HCT116 (cell line): Measurements from ENCODE around the gene PFDN4. TPM values are rescaled to one million over a fixed set of nuclear protein-coding genes. Genes with fewer than 3 reads are reported as not detected.

ENCODE experiments used
- ATAC-seq: fragments of 200-7000 bp; cut with Tn5 transposase; 2 replicates; pipeline ENCODE4 v1.9.1; 2020; ENCODE audit warnings: mild to moderate bottlenecking, moderate library complexity
- BruUV-seq: library from RNA; stranded (reverse); fragments of 400-500 nt; replicated peaks from 2 replicates; lab custom pipeline; 2021; lab: Mats Ljungman, UMichigan
- CTCF ChIA-PET: fragments of 300-600 bp; sonication (Branson Sonifier 250); formaldehyde crosslinking; loops from one replicate; lab custom pipeline; 2021; ENCODE audit warnings: antibody characterized with exemption; lab: Charles Lee
- POLR2A ChIA-PET: fragments of 300-600, 350-600 bp; sonication (Branson Sonifier 250); formaldehyde crosslinking; loops from one replicate; lab custom pipeline; 2021; ENCODE audit warnings: antibody characterized with exemption; lab: Charles Lee
- RAD21 ChIA-PET, 2 experiments: fragments of 300-600 bp; sonication (Branson Sonifier 250); formaldehyde crosslinking; loops; one replicate each; lab custom pipeline; 2023; ENCODE audit warnings: low total read pairs in 2 of 2; ENCODE audit not compliant: uncharacterized antibody in 2 of 2, unreplicated experiment in 2 of 2, low non-redundant PET in 1 of 2; lab: Charles Lee
- DNase-seq: peaks from one replicate; pipeline ENCODE4 v3.0.0-alpha.2; 2010; ENCODE audit warnings: low read depth, low spot score
- H2AFZ ChIP-seq: fragments of 200-600 bp; shearing (Covaris generic), sonication (generic); 2 replicates; pipeline ENCODE4 v1.6.1; 2017; ENCODE audit warnings: low read depth, mixed run types, mixed read lengths, antibody characterized with exemption, low read length; ENCODE audit not compliant: poor library complexity, severe bottlenecking
- H3K27ac ChIP-seq: 2 replicates; pipeline ENCODE4 v1.5.1; 2012; ENCODE audit warnings: low read depth, low read length
- H3K27me3 ChIP-seq: fragments of 200-600 bp; sonication (generic); 2 replicates; pipeline ENCODE4 v1.6.1; 2016; ENCODE audit warnings: mixed run types, low read length, mixed read lengths; ENCODE audit not compliant: insufficient read depth
- H3K36me3 ChIP-seq, 2 experiments: fragments of 200-500 bp in 1 of 2; fragments of 200-600 bp in 1 of 2; sonication (Bioruptor generic) in 1 of 2; sonication (generic) in 1 of 2; 2 replicates each; pipeline versions ENCODE4 v1.5.1 to v1.6.1; 2014 to 2016; ENCODE audit warnings: low read length in 2 of 2, inconsistent platforms in 1 of 2, mixed read lengths in 1 of 2, mixed run types in 1 of 2; ENCODE audit not compliant: insufficient read depth in 2 of 2, control insufficient read depth in 1 of 2
- H3K4me1 ChIP-seq, 2 experiments: fragments of 200-600 bp in 1 of 2; sonication (generic) in 1 of 2; 2 replicates each; pipeline versions ENCODE4 v1.5.1 to v1.6.1; 2012 to 2017; ENCODE audit warnings: low read length in 2 of 2, inconsistent platforms in 1 of 2, mild to moderate bottlenecking in 1 of 2, mixed read lengths in 1 of 2, mixed run types in 1 of 2, moderate library complexity in 1 of 2; ENCODE audit not compliant: insufficient read depth in 2 of 2, control insufficient read depth in 1 of 2
- H3K4me2 ChIP-seq: fragments of 200-600 bp; sonication (generic); 2 replicates; pipeline ENCODE4 v1.6.1; 2017; ENCODE audit warnings: mixed run types, low read length, mixed read lengths
- H3K4me3 ChIP-seq, 2 experiments: fragments of 200-600 bp in 1 of 2; sonication (generic) in 1 of 2; replicated peaks in 1 of 2; 2 replicates each; pipeline ENCODE4 v1.5.1; 2011 to 2016; ENCODE audit warnings: low read length in 2 of 2, control low read depth in 1 of 2, low read depth in 1 of 2, mild to moderate bottlenecking in 1 of 2, mixed read lengths in 1 of 2, mixed run types in 1 of 2
- H3K79me2 ChIP-seq: fragments of 200-600 bp; sonication (generic); 2 replicates; pipeline ENCODE4 v1.6.1; 2017; ENCODE audit warnings: mild to moderate bottlenecking, mixed run types, low read length, moderate library complexity, mixed read lengths; ENCODE audit not compliant: insufficient read depth
- H3K9ac ChIP-seq: fragments of 200-600 bp; sonication (generic); 2 replicates; pipeline ENCODE4 v1.6.1; 2016; ENCODE audit warnings: low read length, mixed read lengths
- H3K9me2 ChIP-seq: fragments of 200-600 bp; sonication (generic), shearing (Covaris generic); 2 replicates; pipeline ENCODE4 v1.6.1; 2017; ENCODE audit warnings: mixed run types, mild to moderate bottlenecking, moderate library complexity; ENCODE audit not compliant: insufficient read depth
- H3K9me3 ChIP-seq, 2 experiments: fragments of 200-500 bp in 1 of 2; fragments of 200-600 bp in 1 of 2; sonication (Bioruptor generic) in 1 of 2; sonication (generic) in 1 of 2; 2 replicates each; pipeline ENCODE4 v1.6.1; 2014 to 2017; ENCODE audit warnings: low read length in 2 of 2, mixed read lengths in 2 of 2, inconsistent platforms in 1 of 2, low read depth in 1 of 2, mild to moderate bottlenecking in 1 of 2, mixed run types in 1 of 2, moderate library complexity in 1 of 2; ENCODE audit not compliant: control insufficient read depth in 1 of 2, insufficient read depth in 1 of 2
- H4K20me1 ChIP-seq: fragments of 200-600 bp; sonication (generic), shearing (Covaris generic); 2 replicates; pipeline ENCODE4 v1.6.1; 2017; ENCODE audit warnings: mixed run types, mild to moderate bottlenecking, moderate library complexity; ENCODE audit not compliant: insufficient read depth
- ATF3 ChIP-seq: IDR thresholded peaks from 2 replicates; pipeline ENCODE4 v1.6.1; 2012
- CEBPB ChIP-seq: IDR thresholded peaks from 2 replicates; pipeline ENCODE4 v1.6.1; 2012; ENCODE audit warnings: low read depth
- CTCF ChIP-seq, 3 experiments: fragments of 200-600 bp in 1 of 3; sonication (generic) in 1 of 3; IDR thresholded peaks in 2 of 3; conservative IDR thresholded peaks in 1 of 3; 2 replicates each; pipeline ENCODE4 v1.5.1; 2012 to 2017; ENCODE audit warnings: low read depth in 2 of 3, low read length in 2 of 3, antibody characterized with exemption in 1 of 3, borderline replicate concordance in 1 of 3, control low read depth in 1 of 3, mild to moderate bottlenecking in 1 of 3, mixed read lengths in 1 of 3, mixed run types in 1 of 3, moderate library complexity in 1 of 3; ENCODE audit not compliant: insufficient read depth in 1 of 3
- EZH2 ChIP-seq: fragments of 200-600 bp; sonication (generic); IDR thresholded peaks from 2 replicates; pipeline ENCODE4 v1.6.1; 2017; ENCODE audit warnings: antibody characterized with exemption, mixed run types
- EZH2phosphoT487 ChIP-seq: fragments of 200-600 bp; IDR thresholded peaks from 2 replicates; pipeline ENCODE4 v1.6.1; 2018; ENCODE audit warnings: antibody characterized with exemption, borderline replicate concordance
- FOSL1 ChIP-seq: IDR thresholded peaks from 2 replicates; pipeline ENCODE4 v1.6.1; 2012; ENCODE audit warnings: low read depth
- JUND ChIP-seq: IDR thresholded peaks from 2 replicates; pipeline ENCODE4 v1.6.1; 2012
- POLR2A ChIP-seq: IDR thresholded peaks from 2 replicates; pipeline ENCODE4 v1.7.0; 2011; ENCODE audit warnings: borderline replicate concordance; ENCODE audit not compliant: insufficient read depth, insufficient read length; ENCODE audit errors: extremely low read depth
- POLR2AphosphoS5 ChIP-seq: IDR thresholded peaks from 2 replicates; pipeline ENCODE4 v1.6.1; 2011; ENCODE audit warnings: mild to moderate bottlenecking, low read depth, low read length, moderate library complexity
- REST ChIP-seq: IDR thresholded peaks from 2 replicates; pipeline ENCODE4 v1.6.1; 2012; ENCODE audit warnings: low read depth
- SIN3A ChIP-seq: IDR thresholded peaks from 2 replicates; pipeline ENCODE4 v1.6.1; 2012; ENCODE audit warnings: low read depth
- TCF7L2 ChIP-seq: IDR thresholded peaks from 2 replicates; pipeline ENCODE4 v1.7.0; 2011; ENCODE audit warnings: borderline replicate concordance, inconsistent platforms; ENCODE audit not compliant: insufficient read depth, insufficient read length; ENCODE audit errors: extremely low read depth
- YY1 ChIP-seq: IDR thresholded peaks from 2 replicates; pipeline ENCODE4 v1.6.1; 2011; ENCODE audit warnings: low read length, low read depth, moderate library complexity, mild to moderate bottlenecking; ENCODE audit not compliant: insufficient replicate concordance; ENCODE audit errors: extremely low read depth
- ZNF274 ChIP-seq: fragments of 200-500 bp; sonication (Bioruptor generic); IDR thresholded peaks from 2 replicates; pipeline ENCODE4 v1.6.1; 2014; ENCODE audit warnings: mild to moderate bottlenecking, low read depth, low read length, inconsistent platforms
- intact Hi-C: fragments of 100-400 bp; cut with micrococcal nuclease; formaldehyde crosslinking; loops from 2 replicates; pipeline ENCODE4 v1.10.0; 2022
- total RNA-seq: library from RNA; stranded (reverse); gene quantifications from one replicate; pipeline ENCODE4 v1.2.1, GENCODE V29; 2021; ENCODE audit not compliant: unreplicated experiment
- TF ChIP-seq, protein P1 (sequence below): IDR thresholded peaks from 2 replicates; pipeline ENCODE4 v1.6.1; 2012

Gene PFDN4
- total RNA-seq, 1 experiment from 2014 or later, result 71.5 TPM

- Histone ChIP-seq H3K9ac (no peak overlapping the region), H3K36me3 (no peaks in the 10 kb centered on the region), H4K20me1 (no peaks in the 10 kb centered on the region), H3K4me3 (no peak overlapping the region), H3K27me3 (no peaks in the 10 kb centered on the region), H3K9me3 (no peaks in the 10 kb centered on the region), H2AFZ (no peak overlapping the region), H3K27ac (no peak overlapping the region), H3K4me1 (peaks cover 0 to 10% of the 10 kb centered on the region in 2 experiments; a peak in 2 of 4 replicates), H3K79me2 (no peaks in the 10 kb centered on the region), H3K4me2 (no peak overlapping the region), H3K9me2 (no peaks in the 10 kb centered on the region)
- no peak for ATAC-seq
- intact Hi-C loops, result no loop called here
- DNase-seq, result no peak
- ChIA-PET CTCF (no interaction called here), POLR2A (no interaction called here), RAD21 (no interaction called here)
- no peak for TF ChIP-seq POLR2A
- BruUV-seq, result no TSS peak
These were observed 52.2 kb downstream of the PFDN4 start for GRCh38 chr20:54260116-54260515.

- no peak for ATAC-seq
- POLR2A ChIA-PET, result no interaction called here
These were observed 54.8 kb downstream of the PFDN4 start for GRCh38 chr20:54262671-54263070.

More at GRCh38 chr20:54262671-54263070, 54.8 kb downstream of the PFDN4 start:
- Histone ChIP-seq H3K4me1 (peaks cover 14 to 18% of the 10 kb centered on the region in 2 experiments), H3K27me3 (no peaks in the 10 kb centered on the region), H3K79me2 (no peaks in the 10 kb centered on the region), H3K9ac (no peak overlapping the region), H3K27ac (no peak overlapping the region), H2AFZ (no peak overlapping the region), H4K20me1 (no peaks in the 10 kb centered on the region), H3K4me3 (no peak overlapping the region), H3K9me2 (no peaks in the 10 kb centered on the region), H3K4me2 (no peak overlapping the region), H3K9me3 (no peaks in the 10 kb centered on the region), H3K36me3 (no peaks in the 10 kb centered on the region)
- ChIA-PET RAD21 (no interaction called here), CTCF (no interaction called here)
- BruUV-seq, result no TSS peak
- DNase-seq, result no peak
- intact Hi-C loops, result no loop called here
- TF ChIP-seq CEBPB (no peak), REST (no peak), YY1 (no peak), ATF3 (no peak), SIN3A (no peak), POLR2AphosphoS5 (no peak), TCF7L2 (no peak), CTCF (IDR thresholded peaks at IDR 0.05 in 2 of 3, conservative IDR thresholded peaks at IDR 0.05 in 1 of 3; ENCODE audit: borderline replicate concordance in 1 of 3, insufficient read depth in 1 of 3, low read depth in 2 of 3, low read length in 2 of 3) (no peak), EZH2 (no peak), ZNF274 (no peak), FOSL1 (no peak), EZH2phosphoT487 (no peak), JUND (no peak)
- TF ChIP-seq, protein P1, sequence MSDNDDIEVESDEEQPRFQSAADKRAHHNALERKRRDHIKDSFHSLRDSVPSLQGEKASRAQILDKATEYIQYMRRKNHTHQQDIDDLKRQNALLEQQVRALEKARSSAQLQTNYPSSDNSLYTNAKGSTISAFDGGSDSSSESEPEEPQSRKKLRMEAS, result no peak
